Fibroblast of the conjunctiva (primary cell): ENCODE results near the gene EPO.
"Not testable (repeated sequence)": the region's sequence is repeated elsewhere in the genome, so short reads cannot be mapped to it uniquely, and the experiment has no call there.

Experiments used
- DNase-seq: peaks from one replicate; pipeline ENCODE4 v3.0.0-alpha.2; 2010; ENCODE audit warnings: low read depth

EPO gene

DNA sequence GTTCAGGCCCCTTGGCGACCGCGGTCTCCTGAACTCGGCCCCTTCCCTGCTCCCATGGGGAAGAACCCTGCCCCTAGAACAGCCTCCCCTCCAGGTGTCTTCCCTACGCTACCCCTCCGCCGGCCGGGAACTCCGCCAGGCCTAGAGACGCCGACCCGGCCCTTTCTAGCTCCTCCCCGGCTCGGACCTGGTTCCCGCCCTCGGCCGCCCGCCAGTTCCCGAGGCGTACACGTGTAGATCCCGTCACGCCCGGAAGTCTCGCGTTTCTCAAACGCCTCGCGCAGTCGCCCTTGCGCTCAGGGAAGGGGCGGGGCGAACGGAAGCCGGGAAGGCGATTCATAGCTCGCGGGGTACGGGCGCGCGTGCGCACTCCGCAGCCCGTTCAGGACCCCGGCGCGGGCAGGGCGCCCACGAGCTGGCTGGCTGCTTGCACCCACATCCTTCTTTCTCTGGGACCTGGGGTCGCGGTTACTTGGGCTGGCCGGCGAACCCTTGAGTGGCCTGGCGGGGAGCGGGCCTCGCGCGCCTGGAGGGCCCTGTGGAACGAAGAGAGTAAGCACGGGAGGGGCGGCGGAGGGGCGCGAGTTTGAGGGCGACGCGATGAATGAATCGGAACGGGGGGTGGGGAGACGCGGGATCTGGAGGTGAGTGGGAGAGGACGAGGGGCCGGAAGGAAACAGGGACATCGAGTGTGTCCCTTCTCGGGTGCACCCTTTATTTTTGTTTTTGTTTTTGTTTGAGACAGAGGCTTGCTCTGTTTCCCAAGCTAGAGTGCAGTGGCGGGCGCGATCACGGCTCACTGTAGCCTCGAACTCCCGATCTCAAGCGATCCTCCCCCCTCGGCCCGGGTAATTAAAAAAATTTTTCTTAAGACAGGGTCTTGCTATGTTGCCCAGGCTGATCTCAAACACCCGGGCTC, 14.3 kb upstream of the EPO start, which contains the start of gene POP7:
Gene POP7, plus strand, starts transcription at position 369 of the 919 bp plus-strand sequence. CDS start 710 bp downstream, outside the sequence.
- peak; percentile 97 for DNase-seq

DNA sequence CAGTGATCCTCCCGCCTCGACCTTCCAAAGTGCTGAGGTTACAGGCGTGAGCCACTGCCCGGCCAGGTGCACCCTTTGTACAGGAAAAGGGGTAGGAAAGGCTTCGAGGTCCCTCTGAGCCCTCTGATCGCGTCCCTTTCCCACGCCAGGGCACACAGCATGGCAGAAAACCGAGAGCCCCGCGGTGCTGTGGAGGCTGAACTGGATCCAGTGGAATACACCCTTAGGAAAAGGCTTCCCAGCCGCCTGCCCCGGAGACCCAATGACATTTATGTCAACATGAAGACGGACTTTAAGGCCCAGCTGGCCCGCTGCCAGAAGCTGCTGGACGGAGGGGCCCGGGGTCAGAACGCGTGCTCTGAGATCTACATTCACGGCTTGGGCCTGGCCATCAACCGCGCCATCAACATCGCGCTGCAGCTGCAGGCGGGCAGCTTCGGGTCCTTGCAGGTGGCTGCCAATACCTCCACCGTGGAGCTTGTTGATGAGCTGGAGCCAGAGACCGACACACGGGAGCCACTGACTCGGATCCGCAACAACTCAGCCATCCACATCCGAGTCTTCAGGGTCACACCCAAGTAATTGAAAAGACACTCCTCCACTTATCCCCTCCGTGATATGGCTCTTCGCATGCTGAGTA, 13.5 kb upstream of the EPO start:
- DNase-seq: no peak

DNA sequence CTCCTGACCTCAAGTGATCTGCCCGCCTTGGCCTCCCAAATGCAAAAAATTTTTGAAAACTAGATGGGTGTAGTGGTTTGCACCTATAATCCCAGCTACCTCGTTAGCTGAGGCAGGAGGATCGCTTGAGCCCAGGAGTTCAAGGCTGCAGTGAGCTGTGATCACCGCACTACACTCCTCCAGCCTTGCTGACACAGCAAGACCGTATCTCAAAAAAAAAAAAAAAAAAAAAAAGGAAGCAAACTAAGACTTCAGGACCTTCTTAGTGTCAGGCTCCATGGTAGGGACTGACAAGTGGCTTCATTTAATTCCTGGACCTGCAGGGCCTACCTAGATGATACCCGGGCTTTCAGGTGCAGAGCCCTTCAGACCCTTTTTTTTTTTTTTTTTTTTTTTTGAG, 11.9 kb upstream of the EPO start:
- DNase-seq: no peak

DNA sequence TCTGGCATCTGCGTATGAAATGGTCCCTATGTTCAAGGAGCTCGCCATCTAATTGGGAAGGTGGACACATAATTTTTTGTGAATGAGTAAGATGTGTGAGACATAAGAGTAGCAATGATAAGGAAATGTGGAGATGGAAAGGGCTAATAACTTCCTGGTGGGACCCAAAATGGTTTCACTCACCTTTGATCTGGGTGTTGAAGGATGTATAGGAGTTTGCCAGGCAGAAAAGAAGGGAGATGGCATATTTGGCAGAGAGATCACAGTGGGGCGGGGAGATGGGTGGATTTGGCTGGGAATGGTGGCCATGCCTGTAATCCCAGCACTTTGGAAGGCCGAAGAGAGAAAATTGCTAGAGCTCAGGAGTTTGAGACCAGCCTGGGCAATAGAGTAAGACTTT, 9.8 kb upstream of the EPO start:
- DNase-seq: no peak

DNA sequence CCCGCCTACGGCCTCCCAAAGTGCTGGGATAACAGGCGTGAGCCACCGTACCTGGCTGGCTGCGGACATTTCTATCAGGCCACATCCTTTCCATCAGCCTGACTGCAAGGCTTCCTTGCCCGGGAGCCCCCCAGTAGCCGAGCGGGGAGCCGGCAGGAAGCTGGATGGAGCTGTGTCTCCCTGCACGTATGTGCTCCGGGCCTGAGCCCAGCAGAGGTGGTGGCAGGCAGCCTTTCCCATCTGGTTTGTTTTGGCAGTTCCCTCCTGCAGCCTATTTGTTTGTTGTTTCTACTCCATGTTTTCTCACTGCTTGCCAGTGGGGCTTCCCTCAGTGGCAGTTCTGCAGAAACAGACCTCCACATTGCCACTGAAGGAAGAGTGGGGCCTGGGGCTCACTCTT, 8.9 kb upstream of the EPO start:
- DNase-seq: no peak

DNA sequence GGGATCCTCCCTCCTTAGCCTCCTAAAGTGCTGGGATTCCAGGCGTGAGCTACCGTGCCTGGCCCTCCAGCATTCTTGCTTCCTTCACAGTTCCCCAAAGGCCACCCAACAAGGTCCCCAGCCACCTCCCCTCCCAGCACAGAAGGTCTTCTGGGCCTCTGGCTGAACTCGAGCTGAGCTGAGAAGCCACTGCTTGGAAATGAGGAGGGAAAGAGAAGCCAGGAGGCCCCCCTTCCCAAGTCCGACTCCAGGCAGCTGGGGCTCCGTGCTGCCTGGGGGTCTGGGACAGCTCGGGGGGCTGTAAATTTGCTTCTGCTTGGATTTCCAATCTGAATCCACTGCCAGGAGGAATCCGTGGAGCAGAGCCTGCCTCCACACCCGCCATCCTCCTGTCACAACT, 5.5 kb upstream of the EPO start:
- no peak for DNase-seq

DNA sequence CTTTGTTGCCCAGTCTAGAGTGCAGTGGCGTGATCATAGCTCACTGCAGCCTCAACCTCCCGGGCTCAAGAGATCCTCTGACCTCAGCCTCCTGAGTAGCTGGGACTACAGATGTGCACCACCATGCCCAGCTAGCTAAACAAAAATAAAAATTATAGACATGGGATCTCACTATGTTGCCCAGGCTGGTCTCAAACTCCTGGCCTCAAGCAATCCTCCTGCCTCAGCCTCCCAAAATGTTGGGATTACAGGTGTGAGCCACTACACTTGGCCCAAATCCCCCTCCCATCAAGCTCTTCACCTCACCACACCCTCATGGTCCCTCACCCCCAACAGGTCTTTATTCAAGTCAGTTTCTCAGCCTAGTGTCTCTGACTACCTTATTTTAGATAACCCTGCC, 3.2 kb upstream of the EPO start:
- DNase-seq: not testable (repeated sequence)

DNA sequence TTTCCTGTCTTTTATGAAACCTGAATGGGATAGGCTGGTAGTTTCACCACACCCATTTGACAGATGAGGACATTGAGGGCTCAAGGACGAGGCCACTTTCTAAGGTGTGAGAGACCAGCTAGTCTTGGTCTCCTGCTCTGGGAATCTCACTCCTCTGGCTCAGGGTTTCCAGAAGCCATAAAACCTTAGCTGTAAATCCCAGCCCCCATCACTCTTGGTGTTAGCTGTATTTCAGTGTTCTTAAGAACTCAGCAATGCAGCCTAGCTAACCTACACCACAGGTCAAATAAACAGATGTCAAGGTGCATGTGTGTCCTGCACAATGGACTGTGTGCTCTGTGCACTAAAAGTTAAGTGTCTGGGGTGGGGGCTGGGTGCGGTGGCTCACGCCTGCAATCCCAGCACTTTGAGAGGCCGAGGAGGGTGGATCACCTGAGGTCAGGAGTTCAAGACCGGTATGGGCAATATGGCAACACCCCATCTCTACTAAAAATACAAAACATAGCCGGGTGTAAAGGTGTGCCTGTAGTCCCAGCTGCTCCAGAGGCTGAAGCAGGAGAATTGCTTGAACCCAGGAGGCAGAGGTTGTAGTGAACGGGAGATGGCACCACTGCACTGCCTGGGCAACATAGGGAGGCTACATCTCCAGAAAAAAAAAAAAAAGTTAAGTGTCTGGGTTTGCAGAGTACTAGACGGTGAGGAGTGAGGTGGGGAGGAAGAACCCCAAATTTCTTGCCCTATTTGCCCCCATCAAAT, 567 bp upstream of the EPO start:
- DNase-seq: peak; percentile 37

DNA sequence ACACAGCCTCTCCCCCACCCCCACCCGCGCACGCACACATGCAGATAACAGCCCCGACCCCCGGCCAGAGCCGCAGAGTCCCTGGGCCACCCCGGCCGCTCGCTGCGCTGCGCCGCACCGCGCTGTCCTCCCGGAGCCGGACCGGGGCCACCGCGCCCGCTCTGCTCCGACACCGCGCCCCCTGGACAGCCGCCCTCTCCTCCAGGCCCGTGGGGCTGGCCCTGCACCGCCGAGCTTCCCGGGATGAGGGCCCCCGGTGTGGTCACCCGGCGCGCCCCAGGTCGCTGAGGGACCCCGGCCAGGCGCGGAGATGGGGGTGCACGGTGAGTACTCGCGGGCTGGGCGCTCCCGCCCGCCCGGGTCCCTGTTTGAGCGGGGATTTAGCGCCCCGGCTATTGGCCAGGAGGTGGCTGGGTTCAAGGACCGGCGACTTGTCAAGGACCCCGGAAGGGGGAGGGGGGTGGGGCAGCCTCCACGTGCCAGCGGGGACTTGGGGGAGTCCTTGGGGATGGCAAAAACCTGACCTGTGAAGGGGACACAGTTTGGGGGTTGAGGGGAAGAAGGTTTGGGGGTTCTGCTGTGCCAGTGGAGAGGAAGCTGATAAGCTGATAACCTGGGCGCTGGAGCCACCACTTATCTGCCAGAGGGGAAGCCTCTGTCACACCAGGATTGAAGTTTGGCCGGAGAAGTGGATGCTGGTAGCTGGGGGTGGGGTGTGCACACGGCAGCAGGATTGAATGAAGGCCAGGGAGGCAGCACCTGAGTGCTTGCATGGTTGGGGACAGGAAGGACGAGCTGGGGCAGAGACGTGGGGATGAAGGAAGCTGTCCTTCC, 620 bp downstream of the EPO start:
- no peak for DNase-seq

DNA sequence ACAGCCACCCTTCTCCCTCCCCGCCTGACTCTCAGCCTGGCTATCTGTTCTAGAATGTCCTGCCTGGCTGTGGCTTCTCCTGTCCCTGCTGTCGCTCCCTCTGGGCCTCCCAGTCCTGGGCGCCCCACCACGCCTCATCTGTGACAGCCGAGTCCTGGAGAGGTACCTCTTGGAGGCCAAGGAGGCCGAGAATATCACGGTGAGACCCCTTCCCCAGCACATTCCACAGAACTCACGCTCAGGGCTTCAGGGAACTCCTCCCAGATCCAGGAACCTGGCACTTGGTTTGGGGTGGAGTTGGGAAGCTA, 1.2 kb downstream of the EPO start:
- DNase-seq: no peak

DNA sequence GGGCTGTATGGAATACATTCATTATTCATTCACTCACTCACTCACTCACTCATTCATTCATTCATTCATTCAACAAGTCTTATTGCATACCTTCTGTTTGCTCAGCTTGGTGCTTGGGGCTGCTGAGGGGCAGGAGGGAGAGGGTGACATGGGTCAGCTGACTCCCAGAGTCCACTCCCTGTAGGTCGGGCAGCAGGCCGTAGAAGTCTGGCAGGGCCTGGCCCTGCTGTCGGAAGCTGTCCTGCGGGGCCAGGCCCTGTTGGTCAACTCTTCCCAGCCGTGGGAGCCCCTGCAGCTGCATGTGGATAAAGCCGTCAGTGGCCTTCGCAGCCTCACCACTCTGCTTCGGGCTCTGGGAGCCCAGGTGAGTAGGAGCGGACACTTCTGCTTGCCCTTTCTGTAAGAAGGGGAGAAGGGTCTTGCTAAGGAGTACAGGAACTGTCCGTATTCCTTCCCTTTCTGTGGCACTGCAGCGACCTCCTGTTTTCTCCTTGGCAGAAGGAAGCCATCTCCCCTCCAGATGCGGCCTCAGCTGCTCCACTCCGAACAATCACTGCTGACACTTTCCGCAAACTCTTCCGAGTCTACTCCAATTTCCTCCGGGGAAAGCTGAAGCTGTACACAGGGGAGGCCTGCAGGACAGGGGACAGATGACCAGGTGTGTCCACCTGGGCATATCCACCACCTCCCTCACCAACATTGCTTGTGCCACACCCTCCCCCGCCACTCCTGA, 2.4 kb downstream of the EPO start:
- no peak for DNase-seq

DNA sequence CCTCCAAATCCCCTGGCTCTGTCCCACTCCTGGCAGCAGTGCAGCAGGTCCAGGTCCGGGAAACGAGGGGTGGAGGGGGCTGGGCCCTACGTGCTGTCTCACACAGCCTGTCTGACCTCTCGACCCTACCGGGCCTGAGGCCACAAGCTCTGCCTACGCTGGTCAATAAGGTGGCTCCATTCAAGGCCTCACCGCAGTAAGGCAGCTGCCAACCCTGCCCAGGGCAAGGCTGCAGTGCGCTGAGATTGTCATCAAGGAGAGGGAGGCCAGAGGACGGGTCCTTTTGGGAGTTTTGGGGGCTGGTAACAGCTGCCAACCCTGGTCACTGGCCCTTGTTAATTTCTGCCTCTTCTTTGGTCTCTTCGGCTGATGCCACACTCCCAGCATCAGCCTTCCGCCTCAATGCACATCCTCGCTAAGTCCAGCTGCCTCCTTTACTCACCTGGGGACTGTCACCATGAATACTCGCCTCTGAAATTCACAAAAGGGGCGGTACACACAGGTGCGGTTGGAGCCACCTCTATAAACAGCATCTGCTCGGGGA, 3.5 kb downstream of the EPO start:
- no peak for DNase-seq

DNA sequence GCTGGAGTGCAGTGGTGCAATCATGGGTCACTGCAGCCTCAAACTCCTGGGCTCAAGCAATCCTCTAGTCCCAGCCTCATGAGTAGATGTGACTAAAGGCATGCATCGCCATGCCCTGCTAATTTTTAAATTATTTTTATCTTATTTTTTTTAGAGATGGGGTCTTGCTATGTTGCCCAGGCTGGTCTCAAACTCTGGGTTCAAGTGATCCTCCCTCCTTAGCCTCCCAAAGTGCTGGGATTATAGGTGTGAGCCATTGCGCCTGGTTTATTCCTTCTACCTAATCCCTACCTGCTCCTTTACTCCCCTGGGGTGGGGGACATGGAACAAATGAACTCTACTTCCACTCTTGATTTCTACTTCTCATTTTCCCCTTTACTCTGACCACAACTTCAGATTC, 4.1 kb downstream of the EPO start:
- not testable (repeated sequence) for DNase-seq

DNA sequence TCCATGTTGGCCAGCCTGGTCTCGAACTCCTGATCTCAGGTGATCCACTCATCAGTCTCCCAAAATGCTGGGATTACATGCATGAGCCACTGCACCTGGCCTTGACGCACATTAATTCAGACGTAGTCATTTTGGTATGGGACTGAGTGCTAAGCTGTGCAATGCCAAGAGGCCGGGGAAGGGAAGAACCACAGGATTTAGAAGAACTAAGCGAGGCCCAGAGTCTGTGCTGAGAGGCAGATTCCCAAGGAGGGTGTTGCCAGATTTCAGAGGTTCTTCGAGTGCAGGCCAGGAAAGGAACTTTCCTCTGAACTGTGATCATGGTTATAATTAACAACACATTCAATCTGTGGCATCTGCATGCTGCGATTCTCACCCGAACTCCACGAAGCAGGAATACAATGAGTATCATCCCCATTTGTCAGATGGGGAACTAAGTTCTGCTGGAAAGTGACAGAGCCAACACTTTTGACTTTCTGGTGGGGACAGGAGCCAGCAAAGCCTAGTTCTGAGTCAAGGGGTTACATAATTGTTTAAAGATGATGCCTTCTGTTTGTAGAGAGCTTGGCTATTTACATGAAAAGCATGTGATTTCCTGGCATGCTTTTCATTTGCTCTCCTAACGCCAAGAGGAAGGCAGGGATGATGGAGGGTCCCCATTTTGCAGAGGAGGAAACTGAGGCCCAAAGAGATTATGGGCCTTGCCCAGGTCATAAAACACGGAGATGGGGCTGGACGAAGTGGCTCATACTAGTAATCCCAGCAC, 6.9 kb downstream of the EPO start:
- peak; percentile 77 for DNase-seq

DNA sequence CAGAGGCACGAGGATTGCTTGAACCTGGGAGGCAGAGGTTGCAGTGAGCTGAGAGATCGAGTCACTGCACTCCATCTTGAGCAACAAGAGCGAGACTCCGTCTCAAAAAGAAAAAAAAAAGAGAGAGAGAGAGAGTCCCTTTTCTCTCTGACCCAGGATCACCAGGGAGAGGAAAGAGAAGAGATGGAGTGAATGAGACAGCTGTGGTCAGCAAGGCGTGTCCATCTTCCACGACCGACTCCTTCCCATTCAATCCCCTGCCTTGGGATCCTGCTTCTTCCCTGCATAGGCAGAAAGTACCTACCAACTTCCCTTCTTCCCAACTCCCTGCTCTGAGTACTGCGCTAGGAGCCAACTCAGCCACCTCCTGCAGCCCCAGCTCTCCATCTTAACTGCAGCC, 7.9 kb downstream of the EPO start:
- no peak for DNase-seq

DNA sequence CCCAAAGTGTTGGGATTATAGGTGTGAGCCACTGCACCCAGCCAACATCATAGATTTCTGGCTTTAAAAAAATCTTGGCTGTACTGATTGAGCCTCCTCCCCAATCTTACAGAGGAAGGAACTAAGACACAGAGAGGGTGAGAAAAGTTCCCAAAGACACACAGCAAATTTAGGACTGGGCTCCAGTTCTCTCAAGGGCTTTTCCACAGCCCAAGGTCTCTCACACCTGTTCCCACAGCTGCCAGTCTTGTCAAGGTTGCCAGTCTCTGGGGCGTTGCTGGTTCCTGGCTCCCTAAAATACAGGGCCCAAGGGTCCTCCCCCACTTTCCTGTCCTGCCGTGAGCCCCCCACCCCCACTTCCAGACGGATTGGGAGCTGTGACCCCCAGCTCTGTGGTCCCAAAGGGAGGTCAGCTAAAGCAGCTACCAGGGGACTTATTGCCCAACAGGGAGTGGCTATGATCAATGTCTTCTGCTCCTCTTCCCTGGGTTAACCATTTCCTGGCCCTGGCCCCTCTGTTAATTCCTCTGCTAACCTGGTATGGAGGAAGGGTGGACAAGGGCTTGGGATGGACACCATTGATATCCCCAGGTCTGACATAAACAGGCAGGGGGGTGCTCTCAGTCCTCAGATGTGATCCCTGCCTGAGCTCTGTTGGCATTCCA, 10.0 kb downstream of the EPO start:
- DNase-seq: no peak

DNA sequence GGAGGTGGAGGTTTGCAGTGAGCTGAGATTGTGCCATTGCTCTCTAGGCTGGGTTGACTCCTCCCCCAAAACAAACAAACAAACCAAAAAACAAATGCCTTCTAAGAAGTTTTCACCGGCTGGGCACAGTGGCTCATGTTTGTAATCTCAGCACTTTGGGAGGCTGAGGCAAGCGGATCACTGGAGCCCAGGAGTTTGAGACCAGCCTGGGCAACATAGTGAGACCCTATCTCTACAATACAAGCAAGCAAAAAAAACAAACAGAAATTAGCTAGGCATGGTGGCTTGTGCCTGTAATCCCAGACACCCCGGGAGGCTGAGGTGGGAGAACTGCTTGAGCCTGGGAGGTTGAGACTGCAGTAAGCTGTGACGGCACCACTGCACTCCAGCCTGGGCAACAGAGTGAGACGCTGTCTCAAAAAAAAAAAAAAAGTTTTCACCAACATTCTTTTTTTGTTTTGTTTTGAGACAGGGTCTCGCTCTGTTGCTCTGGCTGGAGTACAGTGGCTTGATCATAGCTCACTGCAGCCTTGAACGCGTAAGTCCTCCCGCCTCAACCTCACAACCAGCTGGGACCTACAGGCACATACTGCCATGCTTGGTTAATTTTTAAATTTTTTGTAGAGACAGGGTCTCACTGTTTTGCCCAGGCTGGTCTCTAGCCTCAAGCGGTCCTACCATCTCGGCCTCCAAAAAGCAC, 11.8 kb downstream of the EPO start:
- DNase-seq: no peak

DNA sequence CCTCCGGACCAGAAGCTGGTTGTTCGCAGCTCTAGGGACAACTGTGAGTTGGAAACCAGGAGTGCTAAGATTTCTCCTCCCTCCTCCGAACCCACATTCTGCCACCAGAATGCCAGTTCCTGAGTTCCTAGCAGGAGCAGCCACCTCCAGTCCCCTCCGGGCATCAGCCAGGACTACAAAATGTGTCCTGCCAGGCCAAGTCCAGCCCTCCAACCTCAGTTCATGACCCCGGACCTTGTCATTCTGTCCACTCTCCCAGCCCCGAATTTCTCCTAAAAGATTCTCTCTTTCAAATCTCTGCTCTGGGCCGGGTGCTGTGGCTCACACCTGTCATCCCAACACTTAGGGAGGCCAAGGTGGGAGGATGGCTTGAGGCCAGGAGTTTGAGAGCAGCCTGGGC, 15.5 kb downstream of the EPO start:
- DNase-seq: no peak

DNA sequence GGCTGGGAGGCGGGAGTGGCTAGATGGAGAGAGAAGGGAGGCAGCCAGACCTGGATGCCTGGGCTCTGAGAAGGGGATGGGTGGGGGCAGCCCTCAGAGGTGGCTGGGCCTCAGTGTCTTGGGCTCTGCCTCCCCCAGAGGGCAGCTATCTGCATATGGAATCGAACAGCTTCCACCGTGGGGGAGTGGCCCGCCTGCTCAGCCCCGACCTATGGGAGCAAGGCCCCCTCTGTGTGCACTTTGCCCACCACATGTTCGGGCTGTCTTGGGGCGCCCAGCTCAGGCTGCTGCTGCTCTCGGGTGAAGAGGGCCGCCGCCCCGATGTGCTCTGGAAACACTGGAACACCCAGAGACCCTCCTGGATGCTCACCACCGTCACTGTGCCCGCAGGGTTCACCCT, 16.4 kb downstream of the EPO start:
- no peak for DNase-seq
